HEK293T (cell line): ENCODE results near the gene PRDX3.
"Not testable (repeated sequence)": the region's sequence is repeated elsewhere in the genome, so short reads cannot be mapped to it uniquely, and the experiment has no call there.

ENCODE experiments used
- CTCF ChIA-PET: fragments of 350-600 bp; formaldehyde crosslinking; extraction: SDS; loops from one replicate; lab custom pipeline; 2021; ENCODE audit warnings: antibody characterized with exemption, inconsistent platforms; lab: Yijun Ruan, JAX
- POLR2A ChIA-PET: fragments of 350-600 bp; formaldehyde crosslinking; extraction: SDS; loops from one replicate; lab custom pipeline; 2020; ENCODE audit warnings: antibody characterized with exemption, inconsistent platforms; lab: Yijun Ruan, JAX
- DNase-seq: peaks from one replicate; pipeline ENCODE4 v3.0.0; 2012; ENCODE audit warnings: mixed read lengths; ENCODE audit errors: extremely low spot score
- ARNT ChIP-seq: fragments of 450-650 bp; IDR thresholded peaks from 2 replicates; pipeline ENCODE4 v1.6.1; 2017; ENCODE audit warnings: mild to moderate bottlenecking
- BHLHE40 ChIP-seq: fragments of 450-650 bp; IDR thresholded peaks from 2 replicates; pipeline ENCODE4 v1.6.1; 2016; ENCODE audit warnings: mild to moderate bottlenecking, moderate library complexity, borderline replicate concordance
- CTBP1 ChIP-seq: fragments of 450-650 bp; IDR thresholded peaks from 2 replicates; pipeline ENCODE4 v1.6.1; 2016; ENCODE audit warnings: borderline replicate concordance
- ELF4 ChIP-seq: fragments of 450-650 bp; IDR thresholded peaks from 2 replicates; pipeline ENCODE4 v1.6.1; 2017; ENCODE audit warnings: antibody characterized with exemption
- FOXA1 ChIP-seq: fragments of 450-650 bp; IDR thresholded peaks from 2 replicates; pipeline ENCODE4 v1.6.1; 2016; ENCODE audit warnings: mild to moderate bottlenecking
- FOXK2 ChIP-seq: fragments of 450-650 bp; IDR thresholded peaks from 2 replicates; pipeline ENCODE4 v1.6.1; 2016; ENCODE audit warnings: mild to moderate bottlenecking
- FOXM1 ChIP-seq: fragments of 450-650 bp; IDR thresholded peaks from 2 replicates; pipeline ENCODE4 v1.6.1; 2017; ENCODE audit warnings: mild to moderate bottlenecking, borderline replicate concordance
- HDGF ChIP-seq: fragments of 450-650 bp; IDR thresholded peaks from 2 replicates; pipeline ENCODE4 v1.6.1; 2017; ENCODE audit warnings: antibody characterized with exemption, borderline replicate concordance
- L3MBTL2 ChIP-seq: fragments of 450-650 bp; conservative IDR thresholded peaks from 2 replicates; pipeline ENCODE4 v1.6.1; 2016; ENCODE audit warnings: mild to moderate bottlenecking
- LEF1 ChIP-seq: fragments of 450-650 bp; IDR thresholded peaks from 2 replicates; pipeline ENCODE4 v1.6.1; 2017; ENCODE audit warnings: mild to moderate bottlenecking, borderline replicate concordance
- NFRKB ChIP-seq: fragments of 450-650 bp; IDR thresholded peaks from 2 replicates; pipeline ENCODE4 v1.6.1; 2016; ENCODE audit warnings: mild to moderate bottlenecking, moderate library complexity
- PKNOX1 ChIP-seq: fragments of 450-650 bp; IDR thresholded peaks from 2 replicates; pipeline ENCODE4 v1.6.1; 2016
- SP1 ChIP-seq: fragments of 450-650 bp; IDR thresholded peaks from 2 replicates; pipeline ENCODE4 v1.6.1; 2017
- SUZ12 ChIP-seq: fragments of 450-650 bp; IDR thresholded peaks from 2 replicates; pipeline ENCODE4 v1.6.1; 2016; ENCODE audit warnings: mild to moderate bottlenecking
- TARDBP ChIP-seq: fragments of 450-650 bp; IDR thresholded peaks from 2 replicates; pipeline ENCODE4 v1.6.1; 2016
- ZNF384 ChIP-seq: fragments of 450-650 bp; IDR thresholded peaks from 2 replicates; pipeline ENCODE4 v1.6.1; 2016

The PRDX3 gene

GRCh38 chr10:119161680-119162451 is 16.7 kb downstream of the PRDX3 start:
- ChIA-PET POLR2A (interaction anchor here (1.2 kb wide), 1 partner anchor 10 kb away, joined by 5 read pairs; no protein-coding TSS in a partner anchor), CTCF (interaction anchor here (0.6 kb wide), 1 partner anchor 37 kb away, joined by 3 read pairs; no protein-coding TSS in a partner anchor)
- no peak for DNase-seq
- TF ChIP-seq PKNOX1 (no peak), L3MBTL2 (no peak), ZNF384 (no peak), NFRKB (no peak), SP1 (no peak), ARNT (no peak), FOXK2 (no peak), ELF4 (no peak)

GRCh38 chr10:119159332-119159731 is 19.3 kb downstream of the PRDX3 start:
- POLR2A ChIA-PET, result interaction anchor here (0.7 kb wide), 1 partner anchor 289 kb away, joined by 3 read pairs; no protein-coding TSS in a partner anchor
- no peak for DNase-seq
- TF ChIP-seq FOXM1, result no peak
- TF ChIP-seq FOXK2, result no peak
- TF ChIP-seq HDGF, result no peak
- TF ChIP-seq ZNF384, result no peak
- TF ChIP-seq SP1, result no peak
- no peak for TF ChIP-seq FOXA1
- no peak for TF ChIP-seq CTBP1
- TF ChIP-seq TARDBP, result no peak
- TF ChIP-seq ARNT, result no peak
- no peak for TF ChIP-seq LEF1
- TF ChIP-seq BHLHE40, result no peak
- no peak for TF ChIP-seq ELF4
- no peak for TF ChIP-seq SUZ12
- no peak for TF ChIP-seq NFRKB
- TF ChIP-seq L3MBTL2, result no peak
- no peak for TF ChIP-seq PKNOX1
- CTCF ChIA-PET, result no interaction called here

GRCh38 chr10:119153661-119154060 is 25.0 kb downstream of the PRDX3 start:
- POLR2A ChIA-PET, result interaction anchor here (1.8 kb wide), 1 partner anchor 10 kb away, joined by 6 read pairs; no protein-coding TSS in a partner anchor
- no peak for DNase-seq
- CTCF ChIA-PET, result no interaction called here
- TF ChIP-seq PKNOX1, result no peak
- no peak for TF ChIP-seq NFRKB
- no peak for TF ChIP-seq TARDBP
- no peak for TF ChIP-seq SP1
- TF ChIP-seq HDGF, result no peak
- TF ChIP-seq FOXM1, result no peak
- TF ChIP-seq BHLHE40, result no peak
- no peak for TF ChIP-seq ZNF384
- TF ChIP-seq ELF4, result no peak
- TF ChIP-seq CTBP1, result no peak
- no peak for TF ChIP-seq SUZ12
- no peak for TF ChIP-seq FOXK2
- TF ChIP-seq FOXA1, result no peak
- no peak for TF ChIP-seq LEF1
- no peak for TF ChIP-seq L3MBTL2
- TF ChIP-seq ARNT, result no peak

- CTCF ChIA-PET, result no interaction called here
- POLR2A ChIA-PET, result interaction anchor here (0.7 to 1.8 kb wide), 2 partner anchors 11 to 12 kb away, joined by 3 to 6 read pairs; partner anchors contain the start of gene SFXN4
- no peak for DNase-seq
- TF ChIP-seq BHLHE40 (no peak), CTBP1 (no peak), PKNOX1 (no peak)
These were observed 25.6 kb downstream of the PRDX3 start for GRCh38 chr10:119153041-119153440.

GRCh38 chr10:119151601-119152000 is 27.0 kb downstream of the PRDX3 start:
- POLR2A ChIA-PET, DNase-seq, CTCF ChIA-PET: not testable (repeated sequence)

DNA sequence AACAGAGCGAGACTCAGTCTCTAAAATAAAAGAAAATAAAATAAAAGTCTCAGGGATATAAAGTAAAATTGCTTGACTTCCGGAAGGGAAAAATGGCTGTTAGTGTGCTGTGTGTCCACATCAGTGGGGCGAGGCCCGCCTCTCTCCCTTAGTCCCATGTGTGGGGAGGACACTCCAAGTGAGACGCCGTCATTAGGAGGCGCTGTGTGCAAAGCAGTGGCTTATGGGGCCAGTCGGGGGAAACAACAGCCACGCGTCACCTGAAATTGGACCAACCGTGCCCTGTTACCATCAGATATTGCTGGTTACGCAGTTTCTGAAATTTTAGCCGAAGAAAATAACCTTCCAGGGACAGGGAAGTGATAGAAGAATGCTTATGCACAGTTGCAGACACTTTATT is 28.9 kb downstream of the PRDX3 start:
- peak; percentile 48 for DNase-seq
- ChIA-PET POLR2A (no interaction called here), CTCF (no interaction called here)
- TF ChIP-seq LEF1, result no peak
- TF ChIP-seq ZNF384, result no peak
- no peak for TF ChIP-seq BHLHE40
- no peak for TF ChIP-seq ELF4
- TF ChIP-seq NFRKB, result no peak
- TF ChIP-seq HDGF, result no peak
- TF ChIP-seq FOXK2, result no peak
- no peak for TF ChIP-seq TARDBP
- TF ChIP-seq FOXA1, result no peak
- TF ChIP-seq L3MBTL2, result no peak
- TF ChIP-seq SUZ12, result no peak
- TF ChIP-seq CTBP1, result no peak
- TF ChIP-seq SP1, result no peak
- no peak for TF ChIP-seq FOXM1
- TF ChIP-seq ARNT, result no peak
- TF ChIP-seq PKNOX1, result no peak
